HG03025 (cell line): ENCODE data around the gene ROPN1B.

Experiments used
- ATAC-seq: cut with Tn5 transposase; IDR thresholded peaks from one replicate; pipeline ENCODE4 v1.9.1; 2021; ENCODE audit warnings: mild to moderate bottlenecking, moderate library complexity; ENCODE audit not compliant: unreplicated experiment, low FRiP score

Gene ROPN1B

GRCh38 chr3:126026277-126026751 lies 57.3 kb downstream of the ROPN1B start:
- no peak for ATAC-seq

GRCh38 chr3:126026761-126027160 lies 57.8 kb downstream of the ROPN1B start:
- ATAC-seq: no peak

DNA sequence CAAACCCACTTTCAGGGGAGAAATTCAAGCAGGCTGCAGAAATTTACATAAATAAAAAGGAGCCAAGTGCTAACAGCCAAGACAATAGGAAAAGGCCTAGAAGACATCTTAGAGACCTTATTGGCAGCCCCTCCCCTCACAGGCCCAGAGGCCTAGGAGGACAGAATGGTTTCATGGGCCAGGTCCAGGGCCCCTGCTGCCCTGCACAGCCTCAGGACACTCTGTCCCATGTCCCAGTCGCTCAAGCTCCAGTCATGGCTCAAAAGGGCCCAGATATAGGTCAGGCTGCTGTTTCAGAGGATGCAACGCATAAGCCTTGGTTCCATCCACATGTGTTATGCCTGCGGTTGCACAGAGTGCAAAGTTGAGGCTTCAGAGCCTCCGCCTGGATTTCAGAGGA lies 59.1 kb downstream of the ROPN1B start:
- ATAC-seq: no peak

GRCh38 chr3:126029241-126029640 lies 60.3 kb downstream of the ROPN1B start:
- ATAC-seq: no peak

- ATAC-seq: no peak
These were observed 61.5 kb downstream of the ROPN1B start for GRCh38 chr3:126030455-126030854.

- no peak for ATAC-seq
These were observed 63.0 kb downstream of the ROPN1B start for GRCh38 chr3:126031981-126032471.
